Measurements from ENCODE around the gene PLET1.

The PLET1 gene

GRCh38 chr11:112247201-112247600 lies 13.5 kb downstream of the PLET1 start:
- H3K27me3 Mint-ChIP-seq, result no peaks in the 10 kb centered on the region
- peaks cover 22% of the 10 kb centered on the region for H3K9me3 Mint-ChIP-seq
- intact Hi-C loops (cut with micrococcal nuclease), result no loop called here
- H3K27ac Mint-ChIP-seq, result no peak overlapping the region
- H3K36me3 Mint-ChIP-seq (ENCODE audit: low read depth), result peaks cover 21% of the 10 kb centered on the region
- peaks cover 15% of the 10 kb centered on the region for H3K4me1 Mint-ChIP-seq (ENCODE audit: low read depth)
- H3K4me3 Mint-ChIP-seq, result no peak overlapping the region

DNA sequence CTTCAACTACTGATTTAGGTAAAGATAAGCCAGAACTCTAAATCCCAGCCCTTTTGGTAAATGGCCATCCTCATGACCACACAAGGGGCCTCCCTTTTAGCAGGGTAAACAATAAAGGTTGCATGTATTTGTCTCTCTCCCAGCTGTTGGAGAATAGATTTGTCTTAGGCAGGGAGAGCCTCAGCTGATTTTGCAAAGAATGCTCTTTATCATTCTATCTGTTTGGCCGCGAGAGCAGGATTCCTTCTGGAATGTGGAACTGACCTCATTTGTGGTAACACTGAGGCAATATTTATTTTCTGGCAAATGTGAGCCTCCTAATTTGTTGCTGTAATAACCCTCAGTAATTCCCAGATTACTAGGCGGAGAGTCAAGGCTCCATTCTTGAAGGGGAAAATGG lies 19.2 kb downstream of the PLET1 start:
- Mint-ChIP-seq H3K36me3 (ENCODE audit: low read depth) (peaks cover 65% of the 10 kb centered on the region), H3K4me1 (ENCODE audit: low read depth) (no peaks in the 10 kb centered on the region), H3K9me3 (peaks cover 22% of the 10 kb centered on the region), H3K27me3 (no peaks in the 10 kb centered on the region), H3K27ac (no peak overlapping the region), H3K4me3 (no peak overlapping the region)
- intact Hi-C loops (cut with micrococcal nuclease), result no loop called here

- intact Hi-C loops (cut with micrococcal nuclease), result no loop called here
- Mint-ChIP-seq H3K9me3 (no peaks in the 10 kb centered on the region), H3K36me3 (ENCODE audit: low read depth) (peaks cover 70% of the 10 kb centered on the region), H3K4me1 (ENCODE audit: low read depth) (no peaks in the 10 kb centered on the region), H3K4me3 (no peak overlapping the region), H3K27ac (no peak overlapping the region), H3K27me3 (no peaks in the 10 kb centered on the region)
Observed at GRCh38 chr11:112238041-112238440, 22.6 kb downstream of the PLET1 start.

- Mint-ChIP-seq H3K27me3 (no peaks in the 10 kb centered on the region), H3K36me3 (ENCODE audit: low read depth) (peaks cover 70% of the 10 kb centered on the region)
Observed at GRCh38 chr11:112237451-112237850, 23.2 kb downstream of the PLET1 start.

DNA sequence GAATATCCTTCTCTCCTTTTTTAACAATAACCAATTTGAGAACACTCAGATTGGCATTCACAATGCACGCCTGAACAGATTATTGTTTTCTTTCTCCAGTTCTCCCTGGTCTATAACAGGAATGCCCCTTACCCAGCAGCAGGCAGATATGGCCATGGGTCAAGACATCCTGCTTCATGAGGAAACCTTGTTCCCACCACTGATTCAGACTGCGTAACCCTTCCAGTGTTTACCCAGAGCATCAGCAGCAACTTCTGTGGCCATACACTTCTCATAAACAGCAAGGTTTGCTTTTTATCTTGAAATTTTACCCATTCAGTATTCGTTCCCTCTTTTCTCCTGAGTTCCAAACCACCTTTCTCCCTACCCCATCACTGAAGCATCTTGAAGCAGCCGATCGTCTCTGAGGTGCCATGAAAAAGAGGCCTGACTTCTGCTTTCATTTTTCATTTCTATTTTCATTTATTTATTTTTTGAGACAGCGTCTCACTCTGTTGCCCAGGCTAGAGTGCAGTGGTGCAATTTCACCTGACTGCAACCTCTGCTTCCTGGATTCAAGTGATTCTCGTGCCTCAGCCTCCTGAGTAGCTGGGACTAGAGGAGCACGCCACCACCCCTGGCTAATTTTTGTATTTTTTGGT lies 24.8 kb downstream of the PLET1 start:
- Mint-ChIP-seq H3K4me3 (no peak overlapping the region), H3K27me3 (no peaks in the 10 kb centered on the region), H3K4me1 (ENCODE audit: low read depth) (no peaks in the 10 kb centered on the region), H3K36me3 (ENCODE audit: low read depth) (peaks cover 74% of the 10 kb centered on the region), H3K27ac (no peak overlapping the region), H3K9me3 (no peaks in the 10 kb centered on the region)
- intact Hi-C loops (cut with micrococcal nuclease), result no loop called here

More at GRCh38 chr11:112237451-112237850, 23.2 kb downstream of the PLET1 start:
- intact Hi-C loops (cut with micrococcal nuclease), result no loop called here
- Mint-ChIP-seq H3K27ac (no peak overlapping the region), H3K4me1 (ENCODE audit: low read depth) (no peaks in the 10 kb centered on the region), H3K9me3 (no peaks in the 10 kb centered on the region), H3K4me3 (no peak overlapping the region)

- Mint-ChIP-seq H3K36me3 (ENCODE audit: low read depth) (peaks cover 73% of the 10 kb centered on the region), H3K27me3 (no peaks in the 10 kb centered on the region), H3K27ac (no peak overlapping the region), H3K4me3 (no peak overlapping the region), H3K9me3 (no peaks in the 10 kb centered on the region), H3K4me1 (ENCODE audit: low read depth) (peaks cover 17% of the 10 kb centered on the region)
- intact Hi-C loops (cut with micrococcal nuclease), result no loop called here
Observed at GRCh38 chr11:112231952-112232351, 28.7 kb downstream of the PLET1 start.

DNA sequence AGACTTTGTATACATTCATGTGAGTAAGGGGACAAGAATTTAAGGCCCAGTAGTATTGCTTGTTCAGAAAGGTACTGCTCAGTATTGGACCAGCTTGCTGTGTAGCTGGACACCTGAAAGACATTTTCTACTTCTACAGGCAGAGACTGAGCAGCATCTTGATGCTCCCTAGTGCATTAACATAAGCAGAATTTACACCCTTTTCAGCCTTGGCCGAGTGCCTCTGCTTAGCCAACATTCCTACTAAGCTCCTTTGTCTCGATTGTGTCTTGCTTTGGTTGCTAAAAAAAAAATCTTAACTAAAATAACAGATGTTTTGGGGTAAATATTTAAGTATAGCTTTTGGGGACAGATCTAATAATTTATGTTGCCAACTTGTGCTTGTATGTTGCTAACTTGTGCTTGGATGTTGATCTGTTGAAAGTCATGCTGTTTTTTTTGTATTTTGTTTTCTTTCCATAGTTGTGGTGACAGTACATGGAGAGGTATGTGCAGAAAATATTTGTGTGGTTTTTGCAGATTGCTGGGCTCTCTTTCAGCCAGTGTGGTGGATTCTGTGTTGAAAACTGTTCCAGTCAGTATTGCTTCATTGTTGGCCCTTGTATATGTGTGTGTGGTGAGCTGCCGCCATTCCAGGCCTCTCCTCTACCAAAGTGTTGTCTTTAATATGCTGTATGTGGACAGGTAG lies 30.8 kb downstream of the PLET1 start:
- Mint-ChIP-seq H3K9me3 (no peaks in the 10 kb centered on the region), H3K36me3 (ENCODE audit: low read depth) (peaks cover 61% of the 10 kb centered on the region), H3K4me1 (ENCODE audit: low read depth) (peaks cover 18% of the 10 kb centered on the region), H3K27me3 (no peaks in the 10 kb centered on the region), H3K27ac (no peak overlapping the region), H3K4me3 (no peak overlapping the region)
- intact Hi-C loops (cut with micrococcal nuclease), result loop anchor here (5.0 kb wide), 2 partner anchors 303 to 1082 kb away; partner anchors contain the start of gene TTC12

GRCh38 chr11:112229159-112229558 lies 31.5 kb downstream of the PLET1 start:
- no peaks in the 10 kb centered on the region for H3K27me3 Mint-ChIP-seq
- intact Hi-C loops (cut with micrococcal nuclease), result loop anchor here (5.0 kb wide), 2 partner anchors 302 to 1083 kb away; partner anchors contain the start of gene TTC12
- no peak overlapping the region for H3K4me3 Mint-ChIP-seq
- H3K36me3 Mint-ChIP-seq (ENCODE audit: low read depth), result peaks cover 61% of the 10 kb centered on the region
- no peaks in the 10 kb centered on the region for H3K9me3 Mint-ChIP-seq
- no peak overlapping the region for H3K27ac Mint-ChIP-seq
- peaks cover 18% of the 10 kb centered on the region for H3K4me1 Mint-ChIP-seq (ENCODE audit: low read depth)

GRCh38 chr11:112228706-112229105 lies 32.0 kb downstream of the PLET1 start:
- H3K36me3 Mint-ChIP-seq (ENCODE audit: low read depth), result peaks cover 61% of the 10 kb centered on the region
- H3K27me3 Mint-ChIP-seq, result no peaks in the 10 kb centered on the region
- H3K9me3 Mint-ChIP-seq, result no peaks in the 10 kb centered on the region
- peaks cover 18% of the 10 kb centered on the region for H3K4me1 Mint-ChIP-seq (ENCODE audit: low read depth)
- H3K27ac Mint-ChIP-seq, result no peak overlapping the region
- intact Hi-C loops (cut with micrococcal nuclease), result loop anchor here (5.0 kb wide), 2 partner anchors 301 to 1084 kb away; partner anchors contain the start of gene TTC12
- H3K4me3 Mint-ChIP-seq, result no peak overlapping the region

DNA sequence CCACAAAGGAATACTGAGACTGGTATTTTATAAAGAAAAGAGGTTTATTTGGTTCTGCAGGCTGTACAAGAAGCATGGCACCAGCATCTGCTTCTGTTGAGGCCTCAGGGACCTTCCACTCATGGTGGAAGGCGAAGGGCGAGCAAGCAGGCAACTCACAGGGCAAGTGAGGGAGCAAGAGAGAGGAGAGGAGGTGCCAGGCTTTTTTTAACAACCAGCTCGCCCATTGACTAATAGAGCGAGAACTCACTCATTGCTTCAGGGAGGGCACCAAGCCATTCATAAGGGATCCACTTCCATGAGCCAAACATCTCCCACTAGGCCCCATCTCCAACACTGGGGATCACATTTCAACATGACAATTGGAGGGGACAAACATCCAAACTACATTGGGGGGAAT lies 33.2 kb downstream of the PLET1 start:
- no peaks in the 10 kb centered on the region for H3K9me3 Mint-ChIP-seq
- H3K27me3 Mint-ChIP-seq, result no peaks in the 10 kb centered on the region
- H3K27ac Mint-ChIP-seq, result peak overlapping the region; percentile 98
- H3K4me3 Mint-ChIP-seq, result peak overlapping the region; percentile 86
- H3K36me3 Mint-ChIP-seq (ENCODE audit: low read depth), result peaks cover 53% of the 10 kb centered on the region
- intact Hi-C loops (cut with micrococcal nuclease), result loop anchor here (5.0 kb wide), 2 partner anchors 300 to 1085 kb away; partner anchors contain the start of gene TTC12
- H3K4me1 Mint-ChIP-seq (ENCODE audit: low read depth), result peaks cover 18% of the 10 kb centered on the region

DNA sequence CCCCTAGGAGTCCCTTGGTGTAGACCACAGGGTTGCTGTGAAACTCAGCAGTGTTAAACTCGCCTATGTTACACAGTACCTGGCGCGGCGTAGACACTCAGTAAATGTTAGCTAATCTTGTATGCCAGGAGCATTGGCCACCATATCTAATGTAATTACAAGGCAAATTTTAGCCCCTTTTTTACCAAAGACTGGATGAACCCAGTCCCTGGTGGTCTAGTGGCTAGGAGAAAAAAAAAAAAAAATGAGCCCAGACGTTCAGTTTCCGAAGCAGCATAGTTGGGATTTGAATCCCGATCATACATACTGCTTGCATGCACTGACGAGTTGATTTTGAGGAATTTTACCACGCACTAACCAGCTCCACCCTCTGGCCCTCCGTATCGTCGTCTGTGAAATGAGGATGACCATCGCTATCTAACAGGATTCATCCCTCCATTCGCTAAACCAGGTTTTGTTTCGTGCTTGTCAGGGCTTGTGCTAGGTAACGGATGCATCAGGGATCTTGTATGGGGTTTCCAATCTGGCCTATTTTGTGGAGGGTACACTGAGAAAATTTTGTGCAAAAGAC lies 33.7 kb downstream of the PLET1 start:
- H3K36me3 Mint-ChIP-seq (ENCODE audit: low read depth), result peaks cover 47% of the 10 kb centered on the region
- H3K4me1 Mint-ChIP-seq (ENCODE audit: low read depth), result peaks cover 24% of the 10 kb centered on the region
- intact Hi-C loops (cut with micrococcal nuclease), result loop anchor here (1.0 to 5.0 kb wide), 3 partner anchors 141 to 1085 kb away; partner anchors contain the start of genes SDHD, TIMM8B and TTC12
- no peaks in the 10 kb centered on the region for H3K9me3 Mint-ChIP-seq
- H3K27ac Mint-ChIP-seq, result peak overlapping the region; percentile 98
- no peaks in the 10 kb centered on the region for H3K27me3 Mint-ChIP-seq
- peak overlapping the region; percentile 86 for H3K4me3 Mint-ChIP-seq

GRCh38 chr11:112226062-112226830 lies 34.4 kb downstream of the PLET1 start, which contains the start of gene PTS:
Gene PTS (plus strand): TSS chr11:112226428. CDS start chr11:112226444, 16 bp downstream.
- intact Hi-C loops (cut with micrococcal nuclease), result loop anchor here (1.0 to 5.0 kb wide), 3 partner anchors 140 to 1086 kb away; partner anchors contain the start of genes SDHD, TIMM8B and TTC12
- H3K27me3 Mint-ChIP-seq, result no peaks in the 10 kb centered on the region

GRCh38 chr11:112225753-112226061 lies 35.0 kb downstream of the PLET1 start:
- Mint-ChIP-seq H3K4me3 (peak overlapping the region; percentile 86), H3K27me3 (no peaks in the 10 kb centered on the region), H3K36me3 (ENCODE audit: low read depth) (peaks cover 35% of the 10 kb centered on the region), H3K4me1 (ENCODE audit: low read depth) (peaks cover 24% of the 10 kb centered on the region), H3K9me3 (no peaks in the 10 kb centered on the region), H3K27ac (peak overlapping the region; percentile 98)
- intact Hi-C loops (cut with micrococcal nuclease), result loop anchor here (1.0 to 5.0 kb wide), 3 partner anchors 139 to 1087 kb away; partner anchors contain the start of genes SDHD, TIMM8B and TTC12

More at GRCh38 chr11:112226062-112226830, 34.4 kb downstream of the PLET1 start, which contains the start of gene PTS:
- Mint-ChIP-seq H3K9me3 (no peaks in the 10 kb centered on the region), H3K4me3 (peak within 1 kb of the TSS; percentile 86), H3K4me1 (ENCODE audit: low read depth) (peaks cover 24% of the 10 kb centered on the region), H3K27ac (peak within 1 kb of the TSS; percentile 98), H3K36me3 (ENCODE audit: low read depth) (peaks cover 41% of the 10 kb centered on the region)

Data from dendritic cell treated with granulocyte-macrophage colony-stimulating factor and Interleukin-4, amounts not matched to agents 40 ng/mL and 50 ng/mL, for 4 days (primary cell).